ENCODE results near the gene ASCC1.
"Not testable (repeated sequence)": the region's sequence is repeated elsewhere in the genome, so short reads cannot be mapped to it uniquely, and the experiment has no call there.

The ASCC1 gene

GRCh38 chr10:72123616-72124015, 92.5 kb downstream of the ASCC1 start:
- DNase-seq, result no peak

GRCh38 chr10:72122221-72122620, 93.9 kb downstream of the ASCC1 start:
- no peak for DNase-seq

GRCh38 chr10:72121389-72121788, 94.7 kb downstream of the ASCC1 start:
- DNase-seq, result no peak

- DNase-seq, result no peak
These were observed 99.7 kb downstream of the ASCC1 start for GRCh38 chr10:72116372-72116771.

- DNase-seq, result no peak
These were observed 101.2 kb downstream of the ASCC1 start for GRCh38 chr10:72114706-72115450.

GRCh38 chr10:72110673-72111401, 105.2 kb downstream of the ASCC1 start:
- no peak for DNase-seq

- DNase-seq, result no peak
These were observed 106.4 kb downstream of the ASCC1 start for GRCh38 chr10:72109636-72110157.

- DNase-seq, result no peak
These were observed 107.0 kb downstream of the ASCC1 start for GRCh38 chr10:72108830-72109635.

- not testable (repeated sequence) for DNase-seq
These were observed 108.1 kb downstream of the ASCC1 start for GRCh38 chr10:72108004-72108370.

- no peak for DNase-seq
These were observed 108.6 kb downstream of the ASCC1 start for GRCh38 chr10:72107325-72108003.

- DNase-seq, result no peak
These were observed 109.2 kb downstream of the ASCC1 start for GRCh38 chr10:72106896-72107295.

- no peak for DNase-seq
These were observed 109.8 kb downstream of the ASCC1 start for GRCh38 chr10:72106154-72106849.

- no peak for DNase-seq
These were observed 110.4 kb downstream of the ASCC1 start for GRCh38 chr10:72105710-72106109.

GRCh38 chr10:72105098-72105475, 111.0 kb downstream of the ASCC1 start:
- DNase-seq, result no peak

- no peak for DNase-seq
These were observed 111.5 kb downstream of the ASCC1 start for GRCh38 chr10:72104472-72105097.

- DNase-seq, result no peak
These were observed 116.5 kb downstream of the ASCC1 start for GRCh38 chr10:72099600-72099921.

GRCh38 chr10:72098836-72099599, 117.1 kb downstream of the ASCC1 start:
- DNase-seq, result no peak

- DNase-seq, result no peak
These were observed 117.7 kb downstream of the ASCC1 start for GRCh38 chr10:72098301-72098835.

GRCh38 chr10:72097448-72098300, 118.4 kb downstream of the ASCC1 start:
- no peak for DNase-seq

All from activated CD4-positive, alpha-beta T cell treated with anti-CD3 and anti-CD28 coated beads for 1 hour (primary cell).